Spleen (tissue), 11 donors: ENCODE measurements around the gene WNT1. TPM values are rescaled to one million over a fixed set of nuclear protein-coding genes. Genes with fewer than 3 reads are reported as not detected.

ENCODE experiments used
- DNase-seq: peaks from one replicate; pipeline ENCODE4 v3.0.0-alpha.2; 2020
- H3K27ac ChIP-seq, 8 donors: fragments of 200-600 bp; sonication (generic) in 7 of 8; 1 replicate in 4 of 8; 2 replicates in 4 of 8; pipeline versions ENCODE4 v1.5.0 to v1.8.0; 2016 to 2021; ENCODE audit warnings: inconsistent platforms in 4 of 8, mild to moderate bottlenecking in 4 of 8, moderate library complexity in 1 of 8
- H3K27me3 ChIP-seq, 7 donors: fragments of 200-600 bp; sonication (generic) in 6 of 7; replicated peaks in 1 of 7; 1 replicate in 4 of 7; 2 replicates in 3 of 7; pipeline versions ENCODE4 v1.5.0 to v1.8.0; 2016 to 2021; ENCODE audit warnings: inconsistent platforms in 3 of 7, mild to moderate bottlenecking in 1 of 7
- H3K36me3 ChIP-seq, 6 donors: fragments of 200-600 bp; sonication (generic) in 5 of 6; 1 replicate in 4 of 6; 2 replicates in 2 of 6; pipeline versions ENCODE4 v1.5.0 to v1.8.0; 2016 to 2021; ENCODE audit warnings: inconsistent platforms in 2 of 6
- H3K4me1 ChIP-seq, 6 donors: fragments of 200-600 bp; sonication (generic) in 5 of 6; 1 replicate in 3 of 6; 2 replicates in 3 of 6; pipeline versions ENCODE4 v1.5.0 to v1.8.0; 2016 to 2021; ENCODE audit warnings: inconsistent platforms in 3 of 6
- H3K4me3 ChIP-seq, 8 donors: fragments of 200-600 bp; sonication (generic) in 7 of 8; 1 replicate in 4 of 8; 2 replicates in 4 of 8; pipeline versions ENCODE4 v1.5.0 to v1.8.0; 2016 to 2021; ENCODE audit warnings: inconsistent platforms in 4 of 8, mild to moderate bottlenecking in 4 of 8, moderate library complexity in 2 of 8
- H3K9me3 ChIP-seq, 8 donors: fragments of 200-600 bp; sonication (generic) in 7 of 8; 1 replicate in 4 of 8; 2 replicates in 4 of 8; pipeline versions ENCODE4 v1.5.0 to v1.8.0; 2016 to 2021; ENCODE audit warnings: inconsistent platforms in 4 of 8
- CTCF ChIP-seq, 11 experiments: fragments of 200-600 bp in 7 of 11; fragments of 450-650 bp in 4 of 11; sonication (generic) in 4 of 11; IDR thresholded peaks in 8 of 11; conservative IDR thresholded peaks in 3 of 11; 1 replicate in 7 of 11; 2 replicates in 4 of 11; pipeline versions ENCODE4 v1.4.0 to v1.8.0; 2016 to 2021; ENCODE audit warnings: antibody characterized with exemption in 11 of 11, inconsistent platforms in 4 of 11, mild to moderate bottlenecking in 1 of 11
- POLR2A ChIP-seq, 3 donors: fragments of 450-650 bp; IDR thresholded peaks; one replicate each; pipeline ENCODE4 v1.5.1; 2017; ENCODE audit warnings: antibody characterized with exemption in 3 of 3, mild to moderate bottlenecking in 1 of 3
- POLR2AphosphoS5 ChIP-seq, 3 donors: sonication (generic); formaldehyde crosslinking; IDR thresholded peaks; one replicate each; pipeline ENCODE4 v1.5.1; 2017; ENCODE audit warnings: antibody characterized with exemption in 3 of 3
- WGBS, 5 donors: extraction: QIAGEN DNeasy Blood & Tissue Kit in 3 of 5; methylation state at CpG; one replicate each; pipeline versions ENCODE4 v1.1.5 to v1.1.7; 2013 to 2018; 5-methylcytosine and 5-hydroxymethylcytosine counted together
- intact Hi-C: fragments of 100-400 bp; cut with DNase I; formaldehyde crosslinking; loops from one replicate; pipeline ENCODE4 v1.15.0; 2023; ENCODE audit warnings: low total_unique reads
- polyA plus RNA-seq, 3 donors: library from polyadenylated mRNA; stranded (reverse); fragments of 200-250 nt; gene quantifications; one replicate each; pipeline ENCODE4 v1.2.1, GENCODE V29; 2013
- total RNA-seq, 7 donors: library from RNA; depleted of rRNA in 3 of 7; stranded (reverse); fragments of >200 nt in 3 of 7; fragmentation: NEBNext Ultra II Directional in 4 of 7; extraction: Animal tissue kit (Norgen Biotek cat#: 25700) in 4 of 7; gene quantifications; one replicate each; pipeline versions ENCODE4 v1.1.0 to v1.2.1, GENCODE V29; 2016 to 2021
- donor health status: healthy with polysubstance abuse.
- donor health status: DM: no; HTN: no; CAD: no; lungs with moderate emphysema.
- donor health status: DM: no; HTN: no; CAD: no.
- donor health status: Bipolar disorder and iron deficiency.
- donor health status: healthy.
- donor health status: DM: no; HTN: no; CAD: no.
- donor health status: DM: yes; HTN: yes; CAD: no.

Gene WNT1
- total and polyA plus RNA-seq, 10 donors: 0.06 to 0.52 (median 0.32) TPM; not detected in 6

DNA sequence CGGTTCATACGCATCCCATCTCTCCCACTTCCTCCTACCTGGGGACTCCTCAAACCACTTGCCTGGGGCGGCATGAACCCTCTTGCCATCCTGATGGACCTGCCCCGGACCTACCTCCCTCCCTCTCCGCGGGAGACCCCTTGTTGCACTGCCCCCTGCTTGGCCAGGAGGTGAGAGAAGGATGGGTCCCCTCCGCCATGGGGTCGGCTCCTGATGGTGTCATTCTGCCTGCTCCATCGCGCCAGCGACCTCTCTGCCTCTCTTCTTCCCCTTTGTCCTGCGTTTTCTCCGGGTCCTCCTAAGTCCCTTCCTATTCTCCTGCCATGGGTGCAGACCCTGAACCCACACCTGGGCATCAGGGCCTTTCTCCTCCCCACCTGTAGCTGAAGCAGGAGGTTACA is 3.6 kb downstream of the WNT1 start:
- intact Hi-C loops: no loop called here
- peak overlapping the region in 3 of 8 donors; percentile 50 to 74 (median 53) for H3K4me3 ChIP-seq
- peak overlapping the region in 2 of 8 donors; percentile 57 to 76 for H3K27ac ChIP-seq
- H3K27me3 ChIP-seq: peaks cover 0 to 97% (median 64%) of the 10 kb centered on the region in 7 donors
- no peak for TF ChIP-seq CTCF (IDR thresholded peaks at IDR 0.05 in 8 of 11, conservative IDR thresholded peaks at IDR 0.05 in 3 of 11)
- TF ChIP-seq POLR2A (IDR thresholded peaks at IDR 0.05): no peak
- TF ChIP-seq POLR2AphosphoS5 (IDR thresholded peaks at IDR 0.05): no peak
- WGBS, 5 donors: 13 to 19% (median 14%) methylated on average over 13 of the region's 13 CpGs
- no peaks in the 10 kb centered on the region for H3K36me3 ChIP-seq
- no peaks in the 10 kb centered on the region for H3K9me3 ChIP-seq
- DNase-seq: no peak
- peaks cover 37 to 50% (median 44%) of the 10 kb centered on the region in 6 donors for H3K4me1 ChIP-seq

- Histone ChIP-seq H3K27ac (no peak overlapping the region), H3K4me3 (no peak overlapping the region), H3K27me3 (peaks cover 0 to 97% (median 63%) of the 10 kb centered on the region in 7 donors), H3K36me3 (no peaks in the 10 kb centered on the region), H3K4me1 (peaks cover 37 to 45% (median 42%) of the 10 kb centered on the region in 6 donors), H3K9me3 (no peaks in the 10 kb centered on the region)
- WGBS, 5 donors: 52 to 65% (median 60%) methylated on average over 6 of the region's 6 CpGs
- TF ChIP-seq POLR2A (IDR thresholded peaks at IDR 0.05) (no peak), CTCF (IDR thresholded peaks at IDR 0.05 in 8 of 11, conservative IDR thresholded peaks at IDR 0.05 in 3 of 11) (no peak), POLR2AphosphoS5 (IDR thresholded peaks at IDR 0.05) (no peak)
- no peak for DNase-seq
- intact Hi-C loops: no loop called here
Measured at GRCh38 chr12:48982397-48983080, 4.4 kb downstream of the WNT1 start.

DNA sequence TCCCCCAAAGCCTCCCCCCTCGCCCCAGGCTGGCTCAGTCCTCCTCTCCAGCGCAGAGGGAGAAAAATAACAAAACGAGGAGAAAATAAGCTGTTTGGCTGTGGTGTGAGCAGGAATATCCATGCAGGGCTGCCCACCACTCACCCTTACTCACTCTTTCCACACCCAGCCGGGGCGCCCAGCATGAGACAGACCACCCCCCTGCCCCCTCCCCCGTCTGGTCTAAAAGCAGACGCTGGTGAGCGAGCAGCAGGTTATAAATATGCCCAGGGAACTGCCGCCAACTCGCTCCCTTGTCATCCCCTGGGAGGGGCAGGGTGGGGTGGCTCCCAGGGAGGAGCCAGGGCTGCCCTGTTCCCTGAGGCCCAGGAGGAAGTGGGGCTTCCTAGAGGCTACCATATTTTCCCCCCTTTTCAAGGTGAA is 7.4 kb downstream of the WNT1 start:
- H3K9me3 ChIP-seq: no peaks in the 10 kb centered on the region
- no peaks in the 10 kb centered on the region for H3K36me3 ChIP-seq
- intact Hi-C loops: no loop called here
- H3K27ac ChIP-seq: no peak overlapping the region
- no peak overlapping the region for H3K4me3 ChIP-seq
- 30 to 42% (median 39%) methylated on average over 10 of the region's 10 CpGs for WGBS, 5 donors
- DNase-seq: no peak
- H3K4me1 ChIP-seq: peaks cover 10 to 23% (median 18%) of the 10 kb centered on the region in 6 donors
- TF ChIP-seq POLR2AphosphoS5 (IDR thresholded peaks at IDR 0.05): no peak
- no peak for TF ChIP-seq CTCF (IDR thresholded peaks at IDR 0.05 in 8 of 11, conservative IDR thresholded peaks at IDR 0.05 in 3 of 11)
- no peak for TF ChIP-seq POLR2A (IDR thresholded peaks at IDR 0.05)
- peaks cover 0 to 97% (median 37%) of the 10 kb centered on the region in 7 donors for H3K27me3 ChIP-seq

DNA sequence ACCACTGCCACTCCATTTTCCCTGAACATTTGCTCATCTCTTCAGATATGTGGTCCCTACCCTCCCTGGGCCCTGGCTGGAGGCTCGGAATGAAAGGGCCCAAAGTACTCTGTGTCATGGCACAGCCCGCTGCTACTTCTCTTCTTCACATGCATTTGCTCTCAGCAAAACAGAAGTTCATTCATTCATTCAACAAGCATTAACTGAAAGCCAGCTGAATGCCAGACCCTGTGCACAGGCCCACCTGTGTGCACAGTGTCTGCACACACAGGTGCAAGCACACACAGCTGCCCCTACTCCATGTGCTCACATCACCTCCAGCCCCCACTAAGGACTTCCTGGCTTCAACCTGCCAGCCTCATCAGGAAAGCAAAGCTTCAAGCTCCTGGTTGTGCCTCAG is 7.8 kb downstream of the WNT1 start:
- intact Hi-C loops: no loop called here
- no peak for DNase-seq
- Histone ChIP-seq H3K27me3 (peaks cover 0 to 96% (median 32%) of the 10 kb centered on the region in 7 donors), H3K4me3 (no peak overlapping the region), H3K9me3 (no peaks in the 10 kb centered on the region), H3K36me3 (no peaks in the 10 kb centered on the region), H3K27ac (no peak overlapping the region), H3K4me1 (peaks cover 6 to 19% (median 14%) of the 10 kb centered on the region in 6 donors)
- WGBS, 5 donors: 75 to 94% (median 81%) methylated on average over 2 of the region's 2 CpGs
- TF ChIP-seq POLR2A (IDR thresholded peaks at IDR 0.05) (no peak), CTCF (IDR thresholded peaks at IDR 0.05 in 8 of 11, conservative IDR thresholded peaks at IDR 0.05 in 3 of 11) (no peak), POLR2AphosphoS5 (IDR thresholded peaks at IDR 0.05) (no peak)
